BLaER1 treated with 17β-estradiol and CSF1 and Interleukin-3, amounts not matched to agents 10 nM and 100 nM (cell line): ENCODE data around the gene WASF2.

ENCODE experiments used
- H3K27ac ChIP-seq, 11 experiments: shearing (Covaris generic); formaldehyde crosslinking; 2 replicates each; pipeline ENCODE4 v1.8.1; 2022
- H3K27me3 ChIP-seq, 11 experiments: shearing (Covaris generic); formaldehyde crosslinking; 2 replicates each; pipeline ENCODE4 v1.8.1; 2022
- H3K36me3 ChIP-seq, 11 experiments: shearing (Covaris generic); formaldehyde crosslinking; 2 replicates each; pipeline ENCODE4 v1.8.1; 2022
- H3K4me1 ChIP-seq, 10 experiments: shearing (Covaris generic); formaldehyde crosslinking; 2 replicates each; pipeline ENCODE4 v1.8.1; 2022
- H3K4me2 ChIP-seq, 11 experiments: shearing (Covaris generic); formaldehyde crosslinking; 2 replicates each; pipeline ENCODE4 v1.8.1; 2022
- H3K4me3 ChIP-seq, 10 experiments: shearing (Covaris generic); formaldehyde crosslinking; 2 replicates each; pipeline ENCODE4 v1.8.1; 2022
- H3K9ac ChIP-seq, 11 experiments: shearing (Covaris generic); formaldehyde crosslinking; 2 replicates each; pipeline ENCODE4 v1.8.1; 2022
- H3K9me3 ChIP-seq, 11 experiments: shearing (Covaris generic); formaldehyde crosslinking; replicated peaks in 1 of 11; 2 replicates each; pipeline ENCODE4 v1.8.1; 2022
- H4K20me1 ChIP-seq, 11 experiments: shearing (Covaris generic); formaldehyde crosslinking; 2 replicates each; pipeline ENCODE4 v1.8.1; 2022
- Cebpa-rat ChIP-seq, 11 experiments: shearing (Covaris generic); IDR thresholded peaks; 2 replicates each; pipeline ENCODE4 v1.8.1; 2022

WASF2 gene

GRCh38 chr1:27517907-27518718 lies 28.1 kb upstream of the WASF2 start:
- no peaks in the 10 kb centered on the region for H4K20me1 ChIP-seq
- no peak for TF ChIP-seq Cebpa-rat (IDR thresholded peaks at IDR 0.05)
- H3K27ac ChIP-seq: no peak overlapping the region
- no peak overlapping the region for H3K4me2 ChIP-seq
- no peaks in the 10 kb centered on the region for H3K9me3 ChIP-seq
- H3K9ac ChIP-seq: no peak overlapping the region
- H3K4me1 ChIP-seq: peaks cover 48 to 63% (median 53%) of the 10 kb centered on the region in 10 experiments
- H3K27me3 ChIP-seq: no peaks in the 10 kb centered on the region
- no peak overlapping the region for H3K4me3 ChIP-seq
- no peaks in the 10 kb centered on the region for H3K36me3 ChIP-seq

GRCh38 chr1:27517301-27517700 lies 27.3 kb upstream of the WASF2 start:
- peak overlapping the region in 1 of 11 experiments; percentile 15; a peak in 1 of 22 replicates for H3K9ac ChIP-seq
- no peak overlapping the region for H3K27ac ChIP-seq

GRCh38 chr1:27515626-27516025 lies 25.7 kb upstream of the WASF2 start:
- peak overlapping the region in 1 of 11 experiments; percentile 21; a peak in 1 of 22 replicates for H3K9ac ChIP-seq
- H3K36me3 ChIP-seq: no peaks in the 10 kb centered on the region
- H3K4me1 ChIP-seq: peaks cover 25 to 40% (median 30%) of the 10 kb centered on the region in 10 experiments
- H3K4me2 ChIP-seq: no peak overlapping the region
- H3K9me3 ChIP-seq: no peaks in the 10 kb centered on the region
- H3K27me3 ChIP-seq: no peaks in the 10 kb centered on the region
- TF ChIP-seq Cebpa-rat (IDR thresholded peaks at IDR 0.05): no peak
- no peak overlapping the region for H3K4me3 ChIP-seq
- H3K27ac ChIP-seq: peak overlapping the region in 1 of 11 experiments; percentile 2; a peak in 2 of 22 replicates
- no peaks in the 10 kb centered on the region for H4K20me1 ChIP-seq

More at GRCh38 chr1:27517301-27517700, 27.3 kb upstream of the WASF2 start:
- no peaks in the 10 kb centered on the region for H4K20me1 ChIP-seq
- no peak overlapping the region for H3K4me2 ChIP-seq
- no peaks in the 10 kb centered on the region for H3K27me3 ChIP-seq
- TF ChIP-seq Cebpa-rat (IDR thresholded peaks at IDR 0.05): no peak
- H3K9me3 ChIP-seq: no peaks in the 10 kb centered on the region
- no peak overlapping the region for H3K4me3 ChIP-seq
- peaks cover 41 to 57% (median 46%) of the 10 kb centered on the region in 10 experiments for H3K4me1 ChIP-seq
- no peaks in the 10 kb centered on the region for H3K36me3 ChIP-seq

GRCh38 chr1:27513958-27514357 lies 24.0 kb upstream of the WASF2 start:
- Histone ChIP-seq H3K4me1 (peaks cover 25 to 36% (median 29%) of the 10 kb centered on the region in 10 experiments), H4K20me1 (no peaks in the 10 kb centered on the region), H3K36me3 (no peaks in the 10 kb centered on the region), H3K9me3 (no peaks in the 10 kb centered on the region), H3K9ac (peak overlapping the region in 8 of 11 experiments; percentile 21 to 53 (median 39); a peak in 12 of 22 replicates), H3K27ac (peak overlapping the region in 9 of 11 experiments; percentile 16 to 61 (median 49); a peak in 16 of 22 replicates), H3K4me2 (peak overlapping the region; percentile 61 to 82 (median 75)), H3K4me3 (no peak overlapping the region), H3K27me3 (no peaks in the 10 kb centered on the region)
- TF ChIP-seq Cebpa-rat (IDR thresholded peaks at IDR 0.05): no peak

GRCh38 chr1:27513528-27513927 lies 23.6 kb upstream of the WASF2 start:
- no peak for TF ChIP-seq Cebpa-rat (IDR thresholded peaks at IDR 0.05)
- Histone ChIP-seq H3K27ac (peak overlapping the region in 7 of 11 experiments; percentile 36 to 61 (median 53); a peak in 11 of 22 replicates), H4K20me1 (no peaks in the 10 kb centered on the region), H3K4me3 (no peak overlapping the region), H3K9me3 (no peaks in the 10 kb centered on the region), H3K27me3 (no peaks in the 10 kb centered on the region), H3K36me3 (no peaks in the 10 kb centered on the region), H3K9ac (peak overlapping the region in 2 of 11 experiments; percentile 21 to 41; a peak in 3 of 22 replicates), H3K4me2 (peak overlapping the region; percentile 61 to 82 (median 75)), H3K4me1 (peaks cover 25 to 36% (median 29%) of the 10 kb centered on the region in 10 experiments)

GRCh38 chr1:27509127-27510080 lies 19.4 kb upstream of the WASF2 start:
- Histone ChIP-seq H3K27me3 (no peaks in the 10 kb centered on the region), H3K27ac (no peak overlapping the region), H3K4me2 (peak overlapping the region in 10 of 11 experiments; percentile 21 to 53 (median 42); a peak in 17 of 22 replicates), H3K4me3 (no peak overlapping the region), H3K9ac (peak overlapping the region in 2 of 11 experiments; percentile 13 to 23; a peak in 1 of 22 replicates), H4K20me1 (no peaks in the 10 kb centered on the region), H3K4me1 (peaks cover 23 to 32% (median 25%) of the 10 kb centered on the region in 10 experiments), H3K36me3 (no peaks in the 10 kb centered on the region), H3K9me3 (no peaks in the 10 kb centered on the region)
- TF ChIP-seq Cebpa-rat (IDR thresholded peaks at IDR 0.05): no peak

- Histone ChIP-seq H3K36me3 (no peaks in the 10 kb centered on the region), H3K4me1 (peaks cover 11 to 20% (median 14%) of the 10 kb centered on the region in 10 experiments), H3K4me3 (no peak overlapping the region), H3K4me2 (no peak overlapping the region), H3K27me3 (no peaks in the 10 kb centered on the region), H4K20me1 (no peaks in the 10 kb centered on the region), H3K27ac (no peak overlapping the region), H3K9ac (no peak overlapping the region), H3K9me3 (no peaks in the 10 kb centered on the region)
- TF ChIP-seq Cebpa-rat (IDR thresholded peaks at IDR 0.05): no peak
These were observed 18.1 kb upstream of the WASF2 start for GRCh38 chr1:27507960-27508665.

- peaks cover 9 to 19% (median 12%) of the 10 kb centered on the region in 10 experiments for H3K4me1 ChIP-seq
- H3K27me3 ChIP-seq: no peaks in the 10 kb centered on the region
- no peak overlapping the region for H3K9ac ChIP-seq
- H3K4me3 ChIP-seq: no peak overlapping the region
- H3K9me3 ChIP-seq: no peaks in the 10 kb centered on the region
- no peak overlapping the region for H3K4me2 ChIP-seq
- no peak for TF ChIP-seq Cebpa-rat (IDR thresholded peaks at IDR 0.05)
- no peaks in the 10 kb centered on the region for H4K20me1 ChIP-seq
- H3K27ac ChIP-seq: no peak overlapping the region
- H3K36me3 ChIP-seq: no peaks in the 10 kb centered on the region
These were observed 16.7 kb upstream of the WASF2 start for GRCh38 chr1:27506703-27507102.
